GM10847 (cell line): ENCODE results near the gene SMAD6.

Experiments used
- POLR2A ChIP-seq: IDR thresholded peaks from 2 replicates; pipeline ENCODE4 v1.6.1; 2011; ENCODE audit not compliant: insufficient read length; ENCODE audit errors: extremely low read depth

Gene SMAD6

GRCh38 chr15:66691727-66692126 is 10.3 kb upstream of the SMAD6 start:
- TF ChIP-seq POLR2A: no peak

GRCh38 chr15:66692391-66692790 is 9.6 kb upstream of the SMAD6 start:
- no peak for TF ChIP-seq POLR2A

GRCh38 chr15:66692808-66693596 is 9.0 kb upstream of the SMAD6 start:
- no peak for TF ChIP-seq POLR2A

GRCh38 chr15:66696770-66697169 is 5.3 kb upstream of the SMAD6 start:
- TF ChIP-seq POLR2A: no peak

DNA sequence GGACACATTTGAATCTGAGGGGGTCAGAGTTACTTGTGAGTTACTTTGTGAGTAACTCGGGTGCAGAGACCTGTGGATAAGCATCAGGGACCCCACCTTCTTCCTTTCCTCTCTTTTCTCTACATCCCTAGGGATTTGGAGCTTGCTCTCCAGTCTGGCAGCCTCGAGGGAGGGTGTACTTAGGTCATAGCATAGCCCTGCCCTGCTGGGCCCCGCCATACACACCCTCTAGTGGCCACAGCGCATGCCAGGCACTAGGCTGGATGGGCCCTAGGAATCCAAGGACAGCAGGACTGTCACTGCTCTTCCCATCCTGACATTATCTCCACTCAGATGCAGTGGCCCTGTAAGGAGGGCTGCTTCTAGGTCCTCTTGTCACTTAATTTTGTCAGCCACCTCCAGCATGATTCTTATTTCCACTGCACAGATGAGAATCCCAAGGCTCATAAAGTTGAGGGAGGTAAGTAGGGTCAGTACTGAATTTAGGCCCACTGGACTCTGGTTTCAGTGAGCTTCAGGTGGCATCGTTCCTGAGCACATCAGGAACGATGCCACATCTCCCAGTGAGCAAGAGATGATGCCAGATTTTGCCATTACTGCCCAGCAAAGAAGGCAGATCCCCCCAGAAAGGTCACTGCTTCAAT is 3.6 kb upstream of the SMAD6 start:
- no peak for TF ChIP-seq POLR2A

DNA sequence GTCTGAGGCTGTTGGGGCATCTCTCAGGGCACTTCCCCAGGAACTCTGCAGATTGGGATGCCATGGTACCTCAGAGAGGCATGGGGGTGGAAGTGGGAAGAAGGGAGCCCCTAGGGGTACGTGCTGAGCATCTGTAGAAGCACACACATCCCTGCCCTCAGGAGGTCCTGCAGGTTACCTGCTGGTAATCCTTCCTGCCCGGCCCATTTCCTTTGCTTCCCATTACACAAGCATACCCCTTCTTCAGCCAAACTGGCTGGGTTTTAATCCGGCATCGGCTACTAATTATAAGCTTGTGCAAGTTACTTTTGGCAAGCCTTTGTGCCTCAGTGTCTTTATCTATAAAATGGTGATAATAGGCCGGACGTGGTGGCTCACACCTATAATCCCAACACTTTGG is 3.1 kb upstream of the SMAD6 start:
- no peak for TF ChIP-seq POLR2A

- TF ChIP-seq POLR2A: no peak
These were observed 1.6 kb upstream of the SMAD6 start for GRCh38 chr15:66700412-66700801.

GRCh38 chr15:66700802-66701421 is 1.1 kb upstream of the SMAD6 start:
- TF ChIP-seq POLR2A: no peak

DNA sequence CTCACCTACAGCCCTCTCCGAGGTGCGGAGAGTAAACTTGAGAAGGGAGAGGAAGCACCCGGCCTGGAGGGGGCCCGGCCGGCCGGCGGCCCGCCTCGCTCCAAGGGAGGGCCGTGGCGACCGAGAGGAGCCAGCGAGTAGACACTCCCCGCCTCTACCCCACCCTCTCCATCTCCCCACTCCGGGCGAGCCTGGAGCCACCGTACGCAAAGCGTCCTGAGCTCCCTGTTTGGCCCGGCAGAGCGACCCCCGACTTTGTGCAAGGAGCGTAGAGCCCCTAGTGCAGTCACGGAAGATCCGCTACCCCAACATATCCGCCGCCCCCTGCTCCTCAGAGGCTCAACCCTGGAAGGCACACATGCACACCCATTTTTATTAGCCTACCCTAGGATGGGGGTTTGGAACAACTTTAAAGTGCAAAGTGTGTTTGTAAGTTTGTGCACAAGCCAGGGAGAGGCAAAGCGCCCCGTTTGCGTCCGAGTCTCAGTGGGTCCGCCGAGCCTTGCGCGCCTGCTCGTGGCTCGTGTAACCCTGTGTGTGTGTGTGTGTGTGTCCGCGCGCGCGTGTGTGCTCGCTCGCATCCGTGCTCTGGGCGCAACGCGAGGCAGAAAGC is 508 bp upstream of the SMAD6 start:
- no peak for TF ChIP-seq POLR2A

DNA sequence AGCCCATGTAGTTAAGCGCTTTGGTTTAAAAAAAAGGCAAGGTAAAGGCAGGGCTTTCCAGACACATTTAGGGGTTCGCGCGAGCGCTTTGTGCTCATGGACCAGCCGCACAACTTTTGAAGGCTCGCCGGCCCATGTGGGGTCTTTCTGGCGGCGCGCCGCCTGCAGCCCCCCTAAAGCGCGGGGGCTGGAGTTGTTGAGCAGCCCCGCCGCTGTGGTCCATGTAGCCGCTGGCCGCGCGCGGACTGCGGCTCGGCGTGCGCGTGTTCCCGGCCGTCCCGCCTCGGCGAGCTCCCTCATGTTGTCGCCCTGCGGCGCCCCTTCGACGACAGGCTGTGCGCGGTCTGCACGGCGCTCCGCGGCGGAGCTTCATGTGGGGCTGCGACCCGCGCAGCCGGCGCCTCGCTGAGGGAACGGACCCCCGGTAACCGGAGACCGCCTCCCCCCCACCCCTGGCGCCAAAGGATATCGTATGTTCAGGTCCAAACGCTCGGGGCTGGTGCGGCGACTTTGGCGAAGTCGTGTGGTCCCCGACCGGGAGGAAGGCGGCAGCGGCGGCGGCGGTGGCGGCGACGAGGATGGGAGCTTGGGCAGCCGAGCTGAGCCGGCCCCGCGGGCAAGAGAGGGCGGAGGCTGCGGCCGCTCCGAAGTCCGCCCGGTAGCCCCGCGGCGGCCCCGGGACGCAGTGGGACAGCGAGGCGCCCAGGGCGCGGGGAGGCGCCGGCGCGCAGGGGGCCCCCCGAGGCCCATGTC is 927 bp downstream of the SMAD6 start:
- TF ChIP-seq POLR2A: no peak

DNA sequence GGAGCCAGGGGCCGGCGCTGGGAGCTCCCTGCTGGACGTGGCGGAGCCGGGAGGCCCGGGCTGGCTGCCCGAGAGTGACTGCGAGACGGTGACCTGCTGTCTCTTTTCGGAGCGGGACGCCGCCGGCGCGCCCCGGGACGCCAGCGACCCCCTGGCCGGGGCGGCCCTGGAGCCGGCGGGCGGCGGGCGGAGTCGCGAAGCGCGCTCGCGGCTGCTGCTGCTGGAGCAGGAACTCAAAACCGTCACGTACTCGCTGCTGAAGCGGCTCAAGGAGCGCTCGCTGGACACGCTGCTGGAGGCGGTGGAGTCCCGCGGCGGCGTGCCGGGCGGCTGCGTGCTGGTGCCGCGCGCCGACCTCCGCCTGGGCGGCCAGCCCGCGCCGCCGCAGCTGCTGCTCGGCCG is 1.5 kb downstream of the SMAD6 start:
- TF ChIP-seq POLR2A: no peak

- TF ChIP-seq POLR2A: no peak
These were observed 2.2 kb downstream of the SMAD6 start for GRCh38 chr15:66704019-66704802.

- no peak for TF ChIP-seq POLR2A
These were observed 2.7 kb downstream of the SMAD6 start for GRCh38 chr15:66704803-66705153.

DNA sequence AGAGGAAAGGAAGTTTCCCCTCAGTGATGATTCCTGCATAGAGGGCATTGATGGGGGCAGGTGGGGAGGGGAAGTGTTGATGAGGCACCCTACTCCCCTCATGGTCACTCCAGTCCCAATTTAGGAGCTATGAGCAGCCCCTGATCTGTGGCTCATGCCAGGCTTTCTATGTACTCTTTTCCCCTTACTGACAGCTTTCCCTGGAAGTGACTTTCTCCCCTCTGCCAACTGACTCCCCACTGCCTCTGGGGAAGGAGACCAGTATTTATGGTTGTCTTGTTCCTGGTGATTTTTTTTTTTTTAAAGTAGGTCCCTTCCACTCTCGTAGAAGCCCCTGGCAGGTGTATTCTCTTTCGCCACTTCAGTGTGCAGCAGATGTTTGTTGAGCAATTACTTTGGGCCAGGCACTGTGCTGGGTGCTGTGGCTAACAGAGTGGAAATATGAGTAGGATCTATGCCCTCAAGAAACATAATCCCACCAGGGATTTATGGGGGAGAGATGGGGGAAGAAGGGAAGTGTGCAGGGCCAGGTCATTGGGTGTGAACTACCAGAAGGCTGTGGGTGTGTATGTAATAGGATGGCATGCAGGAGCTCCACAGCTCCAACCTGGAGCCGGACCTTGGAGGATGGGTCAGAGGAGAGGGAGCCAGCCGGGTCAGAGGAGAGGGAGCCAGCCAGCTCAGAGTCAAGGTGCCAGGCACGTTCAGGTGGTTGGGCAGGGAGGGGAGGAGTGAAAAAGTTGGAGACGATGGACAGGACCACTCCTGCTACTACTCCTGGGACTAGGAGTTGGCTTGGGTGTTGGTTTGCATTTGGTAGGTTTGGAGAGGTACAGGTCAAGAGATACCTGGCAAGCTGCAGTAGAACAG is 3.5 kb downstream of the SMAD6 start:
- TF ChIP-seq POLR2A: no peak
